Activated CD8-positive, alpha-beta memory T cell treated with anti-CD3 and anti-CD28 coated beads, Interleukin-2, amount 10 ng/mL, durations not matched to agents 7 days and 5 days (primary cell): ENCODE results near the gene GATAD2A. TPM values are rescaled to one million over a fixed set of nuclear protein-coding genes. Genes with fewer than 3 reads are reported as not detected.

Source experiments
- ATAC-seq: fragments of 150-1000 bp; cut with Tn5 transposase; one replicate; pipeline ENCODE4 v1.10.0; 2021; ENCODE audit warnings: moderate library complexity
- CTCF ChIA-PET: fragments of 350-600 bp; sonication (Branson Sonifier 250); formaldehyde crosslinking; loops from one replicate; lab custom pipeline; 2021; ENCODE audit warnings: antibody characterized with exemption; lab: Charles Lee
- DNase-seq: peaks from one replicate; pipeline ENCODE4 v3.0.0-alpha.2; 2020
- H3K27ac Mint-ChIP-seq: one replicate; pipeline ENCODE4 v1.8.0; 2021; ENCODE audit warnings: mild to moderate bottlenecking, mixed read lengths
- H3K27me3 Mint-ChIP-seq: one replicate; pipeline ENCODE4 v1.8.0; 2021; ENCODE audit warnings: mixed read lengths
- H3K36me3 Mint-ChIP-seq: one replicate; pipeline ENCODE4 v1.8.0; 2021; ENCODE audit warnings: mild to moderate bottlenecking, mixed read lengths
- H3K4me1 Mint-ChIP-seq: one replicate; pipeline ENCODE4 v1.8.0; 2021; ENCODE audit warnings: mixed read lengths
- H3K4me3 Mint-ChIP-seq: one replicate; pipeline ENCODE4 v1.8.0; 2021; ENCODE audit warnings: mild to moderate bottlenecking, moderate library complexity, mixed read lengths
- H3K9me3 Mint-ChIP-seq: one replicate; pipeline ENCODE4 v1.8.0; 2022; ENCODE audit warnings: low read depth, mixed read lengths
- total RNA-seq, 2 experiments: library from RNA; stranded (reverse); gene quantifications; one replicate each; pipeline ENCODE4 v1.2.3, GENCODE V29; 2021

Gene GATAD2A
- total RNA-seq, 2 experiments from 2014 or later = 159 to 161 TPM

DNA sequence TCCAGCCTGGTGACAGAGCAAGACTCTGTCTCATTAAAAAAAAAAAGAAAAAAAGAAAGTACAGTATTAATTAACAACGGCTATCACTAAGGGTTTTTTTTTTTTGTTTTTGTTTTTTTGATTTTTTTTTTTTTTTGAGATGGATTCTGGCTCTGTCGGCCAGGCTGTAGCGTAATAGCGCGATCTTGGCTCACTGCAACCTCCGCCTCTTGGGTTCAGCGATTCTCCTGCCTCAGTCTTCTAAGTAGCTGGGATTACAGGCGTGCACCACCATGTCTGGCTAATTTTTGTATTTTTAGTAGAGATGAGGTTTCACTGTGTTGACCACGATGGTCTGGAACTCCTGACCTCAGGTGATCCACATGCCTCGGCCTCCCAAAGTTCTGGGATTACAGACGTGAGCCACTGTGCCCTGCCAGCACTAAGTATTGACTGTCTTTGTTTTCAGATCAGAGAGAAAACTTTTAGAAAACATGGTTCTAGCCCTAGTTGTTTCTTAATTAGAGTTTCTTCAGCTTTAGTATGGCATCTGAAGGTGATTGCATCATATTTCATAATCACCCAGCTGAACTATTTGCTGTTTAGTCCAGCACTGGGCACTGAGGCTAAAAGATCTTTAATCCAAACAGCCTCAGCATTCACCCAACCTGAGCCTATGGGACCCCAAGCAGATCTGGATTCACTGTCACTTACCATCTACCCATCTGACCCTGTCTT is 2.7 kb upstream of the GATAD2A start:
- Mint-ChIP-seq H3K4me3 (no peak overlapping the region), H3K36me3 (peaks cover 1% of the 10 kb centered on the region), H3K27me3 (no peaks in the 10 kb centered on the region), H3K9me3 (no peaks in the 10 kb centered on the region), H3K27ac (peak overlapping the region; percentile 20), H3K4me1 (peaks cover 45% of the 10 kb centered on the region)
- ATAC-seq = no peak
- CTCF ChIA-PET = interaction anchor here (0.8 kb wide), 1 partner anchor 87 kb away, joined by 3 read pairs; no protein-coding TSS in a partner anchor
- no peak for DNase-seq

DNA sequence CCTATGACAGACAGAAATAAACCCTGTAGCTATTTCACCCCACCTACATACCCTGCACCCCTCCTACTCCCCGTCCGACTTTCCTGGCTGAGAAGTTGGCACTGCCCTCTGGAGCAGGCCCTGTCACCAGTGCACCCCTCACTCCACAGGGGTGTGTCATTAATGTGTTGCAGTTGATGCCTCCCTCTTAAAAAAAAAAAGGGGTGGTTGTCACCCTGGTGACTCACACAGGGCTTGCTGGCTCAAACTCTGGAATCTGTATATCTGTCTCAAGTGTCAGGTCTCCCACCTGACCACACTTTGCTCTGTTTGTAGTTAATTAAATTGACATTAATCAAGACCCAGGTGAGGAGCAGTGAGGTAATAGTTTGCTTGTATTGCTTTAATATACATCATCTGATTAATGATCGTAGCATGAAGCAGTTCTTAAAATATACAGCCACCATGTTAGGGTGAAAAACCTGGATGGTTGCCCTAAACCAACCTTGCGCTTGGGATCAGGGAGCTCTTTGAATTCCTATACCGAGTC is 2.0 kb upstream of the GATAD2A start:
- no peak for DNase-seq
- CTCF ChIA-PET = interaction anchor here (0.8 kb wide), 1 partner anchor 87 kb away, joined by 3 read pairs; no protein-coding TSS in a partner anchor
- no peaks in the 10 kb centered on the region for H3K27me3 Mint-ChIP-seq
- H3K4me1 Mint-ChIP-seq = peaks cover 51% of the 10 kb centered on the region
- H3K4me3 Mint-ChIP-seq = no peak overlapping the region
- no peak for ATAC-seq
- H3K27ac Mint-ChIP-seq = peak overlapping the region; percentile 20
- H3K9me3 Mint-ChIP-seq = no peaks in the 10 kb centered on the region
- H3K36me3 Mint-ChIP-seq = peaks cover 1% of the 10 kb centered on the region

DNA sequence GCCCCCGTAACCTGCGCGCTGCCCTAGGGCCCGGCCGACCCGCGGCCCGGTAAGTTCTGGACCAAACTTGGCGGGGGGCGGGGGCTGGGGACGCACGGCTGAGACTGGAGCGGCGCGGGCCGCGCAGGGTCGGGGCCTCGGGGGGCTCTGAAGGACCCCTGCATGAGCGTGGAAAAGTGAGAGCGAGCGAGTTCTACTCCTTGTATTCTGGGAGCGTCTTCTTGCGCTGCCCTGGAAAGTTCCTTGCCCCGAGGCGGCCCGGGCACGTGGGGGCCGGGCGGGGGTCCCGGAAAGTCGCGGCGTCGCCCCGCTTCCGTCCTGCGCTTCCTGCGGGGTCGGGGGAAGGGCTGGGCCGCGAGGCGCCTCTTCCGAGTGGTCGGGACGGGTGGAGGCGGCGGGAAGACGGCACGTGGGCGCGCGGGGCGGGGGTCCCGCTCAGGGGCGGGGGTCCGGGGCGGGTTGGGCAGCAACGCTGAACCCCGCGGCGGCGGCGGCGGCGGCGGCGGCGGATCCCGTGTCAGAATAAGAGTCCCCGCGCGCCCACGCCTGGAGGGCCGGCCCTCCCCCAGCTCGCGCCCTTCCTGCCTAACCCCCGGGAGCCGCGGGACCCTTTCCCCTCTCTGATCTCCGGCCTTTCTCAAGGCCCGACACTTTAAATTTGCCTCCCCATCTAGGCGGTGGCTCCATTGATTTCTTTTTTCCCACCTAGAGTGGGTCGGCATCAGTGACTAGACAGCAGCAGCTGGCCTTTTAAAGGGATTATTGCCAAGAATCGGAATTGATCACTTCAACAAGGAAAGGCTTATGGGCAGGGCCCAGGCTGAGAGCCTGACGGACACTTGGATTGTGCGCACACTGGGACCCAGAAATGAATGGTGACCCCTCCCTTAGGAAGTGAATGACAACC is 749 bp downstream of the GATAD2A start:
- CTCF ChIA-PET = interaction anchor here (0.8 to 3.8 kb wide), 22 partner anchors 9 to 87 kb away, joined by 3 to 62 read pairs (median 5); no protein-coding TSS in a partner anchor
- H3K4me3 Mint-ChIP-seq = peak overlapping the region; percentile 91
- H3K27ac Mint-ChIP-seq = peak overlapping the region; percentile 94
- no peaks in the 10 kb centered on the region for H3K9me3 Mint-ChIP-seq
- peaks cover 5% of the 10 kb centered on the region for H3K36me3 Mint-ChIP-seq
- peaks cover 76% of the 10 kb centered on the region for H3K4me1 Mint-ChIP-seq
- peak; percentile 11 for ATAC-seq
- peak; percentile 65 for DNase-seq
- no peaks in the 10 kb centered on the region for H3K27me3 Mint-ChIP-seq

DNA sequence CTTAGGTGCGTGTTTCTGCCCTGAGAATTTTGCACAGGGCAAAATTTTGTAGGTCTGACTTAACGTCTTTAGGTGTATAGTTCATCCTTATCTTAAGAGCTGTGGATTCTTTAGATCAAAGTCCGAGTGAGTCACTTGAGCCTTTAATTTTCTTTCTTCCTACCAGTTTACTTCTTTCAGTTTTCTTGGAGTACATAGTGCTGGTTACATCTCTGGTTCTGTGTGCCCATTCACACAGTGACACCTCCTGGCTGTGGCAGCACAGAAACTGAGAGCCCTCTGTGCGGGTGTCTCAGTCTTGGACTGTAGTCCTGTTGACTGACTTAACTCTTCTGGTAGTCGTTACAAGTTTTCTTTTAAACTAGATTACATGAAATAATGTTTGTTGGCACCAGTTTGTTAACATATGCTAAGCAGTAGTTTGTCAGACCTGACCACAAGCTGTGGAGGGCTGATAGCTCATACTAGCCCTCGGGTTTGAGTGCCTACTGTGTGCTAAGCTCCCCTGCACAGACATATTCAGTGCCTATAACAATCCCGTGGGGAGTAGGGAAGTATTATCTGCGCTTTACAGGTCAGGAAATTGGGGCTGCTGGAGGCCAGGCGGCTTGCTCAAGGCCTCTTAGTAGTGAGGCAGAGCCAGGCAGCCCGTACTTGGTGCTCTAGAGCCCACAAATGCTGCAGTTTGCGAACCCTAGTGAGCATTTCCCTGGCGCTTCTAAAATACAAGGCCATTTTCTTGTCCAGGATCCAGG is 1.6 kb downstream of the GATAD2A start:
- ATAC-seq = peak; percentile 41
- peaks cover 5% of the 10 kb centered on the region for H3K36me3 Mint-ChIP-seq
- CTCF ChIA-PET = interaction anchor here (0.8 to 3.8 kb wide), 11 partner anchors 13 to 82 kb away, joined by 3 to 62 read pairs (median 5); no protein-coding TSS in a partner anchor

DNA sequence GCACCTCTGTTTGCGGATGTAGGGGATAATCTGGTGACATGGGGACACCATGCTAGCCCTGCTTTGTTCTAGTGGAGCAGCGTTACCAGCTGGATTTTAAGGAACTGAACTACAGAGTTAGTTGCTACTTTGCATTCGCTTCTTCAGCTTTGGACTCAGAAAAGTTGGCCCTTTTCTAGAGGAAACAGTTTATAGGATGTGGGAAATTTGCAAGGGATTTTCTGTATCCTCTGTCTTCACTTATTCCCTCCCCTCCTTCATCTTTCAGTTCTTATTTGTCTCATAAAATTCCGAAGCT is 2.1 kb downstream of the GATAD2A start:
- Mint-ChIP-seq H3K4me3 (no peak overlapping the region), H3K27me3 (no peaks in the 10 kb centered on the region), H3K9me3 (no peaks in the 10 kb centered on the region), H3K36me3 (peaks cover 7% of the 10 kb centered on the region), H3K27ac (no peak overlapping the region), H3K4me1 (peaks cover 76% of the 10 kb centered on the region)
- no peak for ATAC-seq
- no peak for DNase-seq
- CTCF ChIA-PET = interaction anchor here (0.8 to 3.8 kb wide), 8 partner anchors 13 to 82 kb away, joined by 3 to 62 read pairs (median 7); no protein-coding TSS in a partner anchor

More for the DNA sequence above, 1.6 kb downstream of the GATAD2A start:
- DNase-seq = peak; percentile 79
- Mint-ChIP-seq H3K27me3 (no peaks in the 10 kb centered on the region), H3K27ac (peak overlapping the region; percentile 94), H3K9me3 (no peaks in the 10 kb centered on the region), H3K4me3 (peak overlapping the region; percentile 91), H3K4me1 (peaks cover 74% of the 10 kb centered on the region)

DNA sequence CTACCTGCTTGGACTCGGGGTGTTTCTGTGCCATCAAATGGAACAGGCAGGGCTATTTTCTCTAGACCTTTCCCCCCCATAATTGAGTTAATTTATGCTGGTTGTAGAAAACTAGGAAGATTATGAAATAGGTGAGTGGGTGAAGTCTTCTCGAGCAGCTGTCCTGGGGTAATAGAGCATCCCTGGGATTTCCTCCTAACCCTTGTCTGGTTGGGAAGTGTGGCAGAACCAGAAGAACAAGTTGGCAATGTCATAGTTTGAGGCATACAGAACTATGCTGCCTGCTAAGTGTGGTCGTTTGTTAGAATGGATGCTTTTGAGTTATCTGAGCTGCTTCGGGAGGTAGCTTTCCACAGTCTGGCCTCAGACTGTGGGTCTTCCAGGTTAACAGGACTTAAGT is 3.7 kb downstream of the GATAD2A start:
- Mint-ChIP-seq H3K36me3 (peaks cover 18% of the 10 kb centered on the region), H3K4me3 (peak overlapping the region; percentile 17), H3K9me3 (no peaks in the 10 kb centered on the region), H3K4me1 (peaks cover 77% of the 10 kb centered on the region), H3K27ac (peak overlapping the region; percentile 75), H3K27me3 (no peaks in the 10 kb centered on the region)
- ATAC-seq (no peak), DNase-seq (no peak)
- CTCF ChIA-PET = interaction anchor here (0.7 kb wide), 1 partner anchor 44 kb away, joined by 3 read pairs; no protein-coding TSS in a partner anchor

DNA sequence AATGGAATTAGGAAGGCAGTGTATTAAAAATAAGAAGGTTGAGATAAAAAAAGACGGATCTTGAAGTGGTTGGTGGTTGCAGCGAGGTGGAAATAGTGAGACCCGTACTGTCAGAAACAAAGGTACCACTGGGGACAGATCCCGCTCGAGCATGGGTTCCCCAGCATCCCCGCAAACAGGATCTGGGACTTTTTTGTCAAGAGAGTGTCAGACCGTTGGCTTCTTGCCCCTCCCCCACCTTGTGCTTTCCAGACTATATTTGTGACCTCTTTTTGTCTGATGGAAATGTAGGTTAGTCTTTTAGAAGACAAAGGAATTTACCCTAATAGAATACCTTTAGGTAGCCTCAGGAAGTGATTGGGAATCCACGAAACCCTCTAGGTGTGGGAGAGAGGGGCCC is 4.2 kb downstream of the GATAD2A start:
- peaks cover 76% of the 10 kb centered on the region for H3K4me1 Mint-ChIP-seq
- ATAC-seq (no peak), DNase-seq (no peak)
- CTCF ChIA-PET = interaction anchor here (0.7 to 2.3 kb wide), 2 partner anchors 45 to 81 kb away, joined by 3 to 15 read pairs; no protein-coding TSS in a partner anchor
- peak overlapping the region; percentile 17 for H3K4me3 Mint-ChIP-seq
- H3K9me3 Mint-ChIP-seq = no peaks in the 10 kb centered on the region
- H3K27ac Mint-ChIP-seq = peak overlapping the region; percentile 75
- peaks cover 19% of the 10 kb centered on the region for H3K36me3 Mint-ChIP-seq
- H3K27me3 Mint-ChIP-seq = no peaks in the 10 kb centered on the region

DNA sequence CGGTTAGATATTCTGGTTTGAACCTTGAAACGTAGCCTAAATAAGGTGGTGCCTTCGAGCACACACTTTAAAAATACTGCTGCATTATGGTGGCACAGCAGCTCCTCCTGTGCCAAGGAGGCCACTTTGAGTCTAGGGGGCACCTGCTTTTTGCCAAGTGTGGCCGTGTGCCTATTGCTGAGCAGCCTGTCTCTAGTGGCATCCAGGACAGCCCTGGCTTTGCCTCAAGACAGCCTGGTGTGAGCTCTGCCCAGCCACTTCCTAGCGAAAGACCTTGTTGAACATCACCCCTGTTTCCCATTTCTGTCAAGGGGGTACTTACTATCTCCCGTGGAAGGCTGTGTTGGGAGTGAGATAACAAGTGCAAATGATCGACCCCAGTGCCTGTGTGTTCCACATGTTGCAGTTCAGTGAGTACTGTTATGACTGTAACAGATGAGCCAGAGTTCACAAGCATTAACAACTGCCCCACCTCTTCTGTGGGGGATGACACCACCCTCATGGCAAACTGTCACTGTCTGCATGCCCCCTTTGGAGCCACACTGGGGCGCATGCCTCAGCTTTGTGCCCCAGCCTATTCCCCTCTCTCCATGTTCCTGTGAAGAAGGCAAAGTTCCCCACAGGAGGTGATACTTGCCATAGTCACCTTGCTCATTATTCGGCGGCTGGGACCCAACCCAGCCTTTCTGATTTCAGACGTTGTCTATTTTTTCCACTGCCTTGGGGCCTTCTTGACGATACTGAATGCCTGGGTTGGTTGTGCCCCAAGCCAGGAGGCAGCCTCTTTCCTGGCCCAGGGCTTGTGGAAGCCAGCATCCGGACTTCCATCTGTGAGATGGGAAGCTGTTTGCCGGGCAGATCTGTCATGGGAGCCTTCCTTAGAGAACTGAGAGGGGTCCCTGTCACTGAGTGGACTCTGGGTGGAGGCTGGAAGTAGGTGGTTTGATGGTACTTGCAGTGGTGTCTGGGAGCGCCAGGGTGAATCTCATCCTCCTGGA is 5.4 kb downstream of the GATAD2A start:
- CTCF ChIA-PET = interaction anchor here (1.3 to 2.3 kb wide), 4 partner anchors 15 to 80 kb away, joined by 5 to 15 read pairs (median 6); no protein-coding TSS in a partner anchor
- DNase-seq = peak; percentile 67
- Mint-ChIP-seq H3K4me3 (no peak overlapping the region), H3K9me3 (no peaks in the 10 kb centered on the region), H3K4me1 (peaks cover 73% of the 10 kb centered on the region), H3K36me3 (peaks cover 21% of the 10 kb centered on the region), H3K27ac (peak overlapping the region; percentile 77), H3K27me3 (no peaks in the 10 kb centered on the region)
- peak; percentile 48 for ATAC-seq

DNA sequence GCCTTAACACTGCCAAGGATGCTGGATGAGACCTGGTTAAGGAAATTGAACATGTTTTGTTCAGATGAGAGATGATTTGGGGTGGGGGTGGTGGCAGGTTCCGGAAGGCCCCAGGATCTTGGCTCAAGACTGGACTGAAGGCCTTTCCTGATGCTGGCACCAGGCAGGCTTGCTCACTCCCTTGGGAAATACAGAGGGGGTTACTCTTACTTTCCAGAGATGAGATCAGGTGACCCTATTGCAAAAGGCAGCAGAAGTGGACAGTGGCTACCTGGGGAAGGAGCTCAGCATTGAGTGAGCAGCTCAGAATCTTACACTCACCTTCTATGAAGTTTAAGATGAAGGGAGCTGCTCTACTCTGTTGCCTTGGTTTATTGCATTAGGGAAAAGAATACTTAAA is 10.8 kb downstream of the GATAD2A start:
- H3K9me3 Mint-ChIP-seq = no peaks in the 10 kb centered on the region
- no peak overlapping the region for H3K27ac Mint-ChIP-seq
- H3K4me3 Mint-ChIP-seq = no peak overlapping the region
- H3K4me1 Mint-ChIP-seq = peaks cover 66% of the 10 kb centered on the region
- CTCF ChIA-PET = interaction anchor here (1.0 to 1.5 kb wide), 2 partner anchors 20 to 74 kb away, joined by 3 to 5 read pairs; no protein-coding TSS in a partner anchor
- peaks cover 26% of the 10 kb centered on the region for H3K36me3 Mint-ChIP-seq
- DNase-seq = no peak
- no peaks in the 10 kb centered on the region for H3K27me3 Mint-ChIP-seq
- ATAC-seq = no peak

DNA sequence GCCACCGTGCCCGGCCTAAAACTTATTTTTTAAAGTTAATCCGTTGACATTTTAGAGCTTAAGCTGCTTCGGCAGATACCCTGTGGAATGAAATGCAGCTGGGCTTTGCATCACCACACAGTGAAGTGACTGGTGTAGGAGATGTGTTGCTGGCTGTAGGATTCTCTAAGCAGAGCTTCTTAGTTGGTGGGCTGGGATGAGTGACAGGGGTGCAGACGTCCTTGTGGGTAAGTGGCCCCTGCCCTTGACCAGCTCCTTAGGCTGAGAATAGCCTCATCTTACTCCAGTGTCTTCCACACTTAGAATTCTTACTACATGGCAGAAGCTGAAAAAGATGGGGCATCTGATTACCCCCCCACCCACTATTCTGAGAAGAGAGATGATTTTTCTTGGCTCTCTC is 11.6 kb downstream of the GATAD2A start:
- DNase-seq = no peak
- Mint-ChIP-seq H3K27me3 (no peaks in the 10 kb centered on the region), H3K27ac (no peak overlapping the region), H3K36me3 (peaks cover 26% of the 10 kb centered on the region), H3K4me1 (peaks cover 67% of the 10 kb centered on the region), H3K4me3 (no peak overlapping the region), H3K9me3 (no peaks in the 10 kb centered on the region)
- no peak for ATAC-seq
- CTCF ChIA-PET = interaction anchor here (0.9 to 1.5 kb wide), 5 partner anchors 10 to 73 kb away, joined by 3 to 5 read pairs (median 4); no protein-coding TSS in a partner anchor

DNA sequence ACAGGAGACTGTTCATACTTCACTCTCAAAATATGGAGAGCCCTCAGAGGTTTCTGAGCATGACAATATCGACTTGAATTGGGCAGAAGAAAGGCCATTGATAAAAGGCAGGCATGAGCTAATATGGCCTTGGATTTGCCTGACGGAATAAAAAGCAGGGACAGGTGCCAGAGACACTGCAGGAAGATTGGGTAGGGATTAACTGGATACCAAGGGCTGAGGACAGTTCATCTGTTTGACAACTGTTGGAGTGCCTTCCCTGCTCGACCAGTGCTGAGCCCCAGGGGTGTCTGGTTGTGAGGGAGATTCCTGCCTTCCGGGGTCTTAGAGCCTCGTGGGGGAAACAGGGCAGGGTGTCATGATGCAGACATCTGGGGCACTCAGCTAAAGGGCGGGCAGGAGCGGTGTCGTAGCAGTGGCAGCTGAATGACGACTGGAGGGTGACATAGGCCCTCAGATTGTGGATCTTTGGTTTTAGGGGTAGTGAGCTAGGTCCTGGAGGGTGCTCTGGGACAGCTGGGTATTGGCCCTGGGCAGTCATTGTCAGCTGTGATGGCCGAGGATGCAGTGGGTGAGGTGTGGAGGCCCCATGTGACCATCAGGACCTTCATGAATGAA is 12.3 kb downstream of the GATAD2A start:
- CTCF ChIA-PET = interaction anchor here (0.9 to 1.3 kb wide), 5 partner anchors 9 to 135 kb away, joined by 3 to 5 read pairs (median 4); partner anchors contain the start of gene GATAD2A

More for the DNA sequence above, 12.3 kb downstream of the GATAD2A start:
- Mint-ChIP-seq H3K4me3 (no peak overlapping the region), H3K9me3 (no peaks in the 10 kb centered on the region), H3K36me3 (peaks cover 23% of the 10 kb centered on the region), H3K4me1 (peaks cover 64% of the 10 kb centered on the region), H3K27me3 (no peaks in the 10 kb centered on the region), H3K27ac (peak overlapping the region; percentile 27)
- ATAC-seq (no peak), DNase-seq (no peak)
